SK-N-SH treated with all-trans-retinoic acid at 6 μM for 48 hours (cell line): Measurements from ENCODE around the gene MAP7D1.
"Not testable (repeated sequence)": the region's sequence is repeated elsewhere in the genome, so short reads cannot be mapped to it uniquely, and the experiment has no call there.

Experiments
- ATAC-seq: fragments of 200-7000 bp; cut with Tn5 transposase; 3 replicates; pipeline ENCODE4 v1.9.1; 2020; ENCODE audit warnings: mild to moderate bottlenecking, moderate library complexity
- ARNTL ChIP-seq: fragments of 450-650 bp; formaldehyde crosslinking; IDR thresholded peaks from 2 replicates; pipeline ENCODE4 v1.5.0; 2020; ENCODE audit warnings: low read depth, mild to moderate bottlenecking, moderate library complexity, borderline replicate concordance
- BACH2 ChIP-seq: fragments of 250-450 bp; sonication (Bioruptor Pico); IDR thresholded peaks from 2 replicates; pipeline ENCODE4 v1.9.0; 2021; ENCODE audit warnings: mild to moderate bottlenecking, borderline replicate concordance
- CSDC2 ChIP-seq: fragments of 250-450 bp; sonication (Bioruptor Pico); IDR thresholded peaks from 2 replicates; pipeline ENCODE4 v1.5.0; 2020; ENCODE audit warnings: mild to moderate bottlenecking, moderate library complexity
- ESRRG ChIP-seq: fragments of 250-450 bp; sonication (Bioruptor Pico); IDR thresholded peaks from 2 replicates; pipeline ENCODE4 v1.6.1; 2021; ENCODE audit warnings: mild to moderate bottlenecking
- GLIS3 ChIP-seq: fragments of 250-450 bp; sonication (Bioruptor Pico); IDR thresholded peaks from 2 replicates; pipeline ENCODE4 v1.5.0; 2020; ENCODE audit warnings: mild to moderate bottlenecking, moderate library complexity
- ISL1 ChIP-seq: fragments of 250-450 bp; sonication (Bioruptor Pico); IDR thresholded peaks from 2 replicates; pipeline ENCODE4 v2.1.2; 2022; ENCODE audit warnings: mild to moderate bottlenecking, moderate library complexity
- PPARA ChIP-seq: fragments of 250-450 bp; sonication (Bioruptor Pico); IDR thresholded peaks from 2 replicates; pipeline ENCODE4 v1.5.0; 2020; ENCODE audit warnings: mild to moderate bottlenecking, borderline replicate concordance
- TCF4 ChIP-seq: fragments of 250-450 bp; sonication (Bioruptor Pico); IDR thresholded peaks from 2 replicates; pipeline ENCODE4 v1.8.0; 2021; ENCODE audit warnings: mild to moderate bottlenecking, moderate library complexity, borderline replicate concordance
- TOX ChIP-seq: fragments of 250-450 bp; sonication (Bioruptor Pico); IDR thresholded peaks from 2 replicates; pipeline ENCODE4 v1.8.0; 2021; ENCODE audit warnings: mild to moderate bottlenecking, moderate library complexity, borderline replicate concordance
- ZC3H10 ChIP-seq: fragments of 250-450 bp; sonication (Bioruptor Pico); IDR thresholded peaks from 2 replicates; pipeline ENCODE4 v1.5.1; 2021; ENCODE audit warnings: mild to moderate bottlenecking, moderate library complexity
- ZFP3 ChIP-seq: fragments of 250-450 bp; sonication (Bioruptor Pico); IDR thresholded peaks from 2 replicates; pipeline ENCODE4 v1.5.0; 2020; ENCODE audit warnings: mild to moderate bottlenecking, moderate library complexity
- ZFP30 ChIP-seq: fragments of 450-650 bp; formaldehyde crosslinking; IDR thresholded peaks from 2 replicates; pipeline ENCODE4 v1.5.0; 2022; ENCODE audit warnings: mild to moderate bottlenecking, moderate library complexity
- ZNF565 ChIP-seq: fragments of 450-650 bp; formaldehyde crosslinking; conservative IDR thresholded peaks from 2 replicates; pipeline ENCODE4 v1.5.0; 2020; ENCODE audit warnings: low read depth, mild to moderate bottlenecking, moderate library complexity
- TF ChIP-seq, protein P1 (sequence below): fragments of 250-450 bp; sonication (Bioruptor Pico); IDR thresholded peaks from 2 replicates; pipeline ENCODE4 v1.8.0; 2020; ENCODE audit warnings: mild to moderate bottlenecking, moderate library complexity, borderline replicate concordance
- TF ChIP-seq, protein P2 (sequence below): fragments of 250-450 bp; sonication (Bioruptor Pico); IDR thresholded peaks from 2 replicates; pipeline ENCODE4 v1.5.0; 2020; ENCODE audit warnings: mild to moderate bottlenecking, moderate library complexity
- TF ChIP-seq, protein P3 (sequence below): fragments of 250-450 bp; sonication (Bioruptor Pico); IDR thresholded peaks from 2 replicates; pipeline ENCODE4 v1.5.1; 2021; ENCODE audit warnings: mild to moderate bottlenecking, moderate library complexity
- TF ChIP-seq, protein P4 (sequence below): fragments of 250-450 bp; sonication (Bioruptor Pico); IDR thresholded peaks from 2 replicates; pipeline ENCODE4 v1.8.0; 2021; ENCODE audit warnings: low read depth, mild to moderate bottlenecking, moderate library complexity, borderline replicate concordance
- TF ChIP-seq, protein P5 (sequence below): fragments of 250-450 bp; sonication (Bioruptor Pico); IDR thresholded peaks from 2 replicates; pipeline ENCODE4 v1.5.1; 2020; ENCODE audit warnings: low read depth, mild to moderate bottlenecking, moderate library complexity

Gene MAP7D1

DNA sequence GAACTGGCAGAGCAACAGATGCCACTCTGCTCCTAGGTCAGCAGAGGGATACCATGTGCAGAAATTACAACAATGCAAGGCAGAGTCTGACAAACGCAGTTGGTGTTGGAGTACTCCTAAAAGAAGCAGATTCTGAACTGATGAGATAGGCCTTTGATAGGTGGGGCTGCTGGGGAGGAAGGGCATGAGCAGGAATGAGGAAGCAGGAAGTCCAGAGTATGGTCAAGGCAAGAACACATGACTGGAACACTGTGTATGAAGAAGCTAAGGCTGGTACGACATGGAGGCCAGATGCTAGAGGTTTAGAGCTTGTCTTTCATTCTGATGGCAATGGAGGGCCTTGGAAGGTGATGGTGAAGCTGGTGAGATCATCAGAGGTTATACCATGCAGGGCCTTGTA is 56.8 kb downstream of the MAP7D1 start:
- no peak for TF ChIP-seq TOX
- TF ChIP-seq, protein P1, sequence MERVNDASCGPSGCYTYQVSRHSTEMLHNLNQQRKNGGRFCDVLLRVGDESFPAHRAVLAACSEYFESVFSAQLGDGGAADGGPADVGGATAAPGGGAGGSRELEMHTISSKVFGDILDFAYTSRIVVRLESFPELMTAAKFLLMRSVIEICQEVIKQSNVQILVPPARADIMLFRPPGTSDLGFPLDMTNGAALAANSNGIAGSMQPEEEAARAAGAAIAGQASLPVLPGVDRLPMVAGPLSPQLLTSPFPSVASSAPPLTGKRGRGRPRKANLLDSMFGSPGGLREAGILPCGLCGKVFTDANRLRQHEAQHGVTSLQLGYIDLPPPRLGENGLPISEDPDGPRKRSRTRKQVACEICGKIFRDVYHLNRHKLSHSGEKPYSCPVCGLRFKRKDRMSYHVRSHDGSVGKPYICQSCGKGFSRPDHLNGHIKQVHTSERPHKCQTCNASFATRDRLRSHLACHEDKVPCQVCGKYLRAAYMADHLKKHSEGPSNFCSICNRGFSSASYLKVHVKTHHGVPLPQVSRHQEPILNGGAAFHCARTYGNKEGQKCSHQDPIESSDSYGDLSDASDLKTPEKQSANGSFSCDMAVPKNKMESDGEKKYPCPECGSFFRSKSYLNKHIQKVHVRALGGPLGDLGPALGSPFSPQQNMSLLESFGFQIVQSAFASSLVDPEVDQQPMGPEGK (CRISPR knock-in tag), result no peak
- TF ChIP-seq ZFP30 (CRISPR knock-in tag), result no peak
- TF ChIP-seq ZNF565 (CRISPR knock-in tag), result no peak
- TF ChIP-seq, protein P2, sequence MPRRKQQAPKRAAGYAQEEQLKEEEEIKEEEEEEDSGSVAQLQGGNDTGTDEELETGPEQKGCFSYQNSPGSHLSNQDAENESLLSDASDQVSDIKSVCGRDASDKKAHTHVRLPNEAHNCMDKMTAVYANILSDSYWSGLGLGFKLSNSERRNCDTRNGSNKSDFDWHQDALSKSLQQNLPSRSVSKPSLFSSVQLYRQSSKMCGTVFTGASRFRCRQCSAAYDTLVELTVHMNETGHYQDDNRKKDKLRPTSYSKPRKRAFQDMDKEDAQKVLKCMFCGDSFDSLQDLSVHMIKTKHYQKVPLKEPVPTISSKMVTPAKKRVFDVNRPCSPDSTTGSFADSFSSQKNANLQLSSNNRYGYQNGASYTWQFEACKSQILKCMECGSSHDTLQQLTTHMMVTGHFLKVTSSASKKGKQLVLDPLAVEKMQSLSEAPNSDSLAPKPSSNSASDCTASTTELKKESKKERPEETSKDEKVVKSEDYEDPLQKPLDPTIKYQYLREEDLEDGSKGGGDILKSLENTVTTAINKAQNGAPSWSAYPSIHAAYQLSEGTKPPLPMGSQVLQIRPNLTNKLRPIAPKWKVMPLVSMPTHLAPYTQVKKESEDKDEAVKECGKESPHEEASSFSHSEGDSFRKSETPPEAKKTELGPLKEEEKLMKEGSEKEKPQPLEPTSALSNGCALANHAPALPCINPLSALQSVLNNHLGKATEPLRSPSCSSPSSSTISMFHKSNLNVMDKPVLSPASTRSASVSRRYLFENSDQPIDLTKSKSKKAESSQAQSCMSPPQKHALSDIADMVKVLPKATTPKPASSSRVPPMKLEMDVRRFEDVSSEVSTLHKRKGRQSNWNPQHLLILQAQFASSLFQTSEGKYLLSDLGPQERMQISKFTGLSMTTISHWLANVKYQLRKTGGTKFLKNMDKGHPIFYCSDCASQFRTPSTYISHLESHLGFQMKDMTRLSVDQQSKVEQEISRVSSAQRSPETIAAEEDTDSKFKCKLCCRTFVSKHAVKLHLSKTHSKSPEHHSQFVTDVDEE (CRISPR knock-in tag), result no peak
- no peak for TF ChIP-seq ZC3H10 (CRISPR knock-in tag)
- no peak for TF ChIP-seq ISL1 (CRISPR knock-in tag)
- TF ChIP-seq ARNTL (CRISPR knock-in tag), result no peak
- no peak for TF ChIP-seq ESRRG (CRISPR knock-in tag)
- TF ChIP-seq, protein P3, sequence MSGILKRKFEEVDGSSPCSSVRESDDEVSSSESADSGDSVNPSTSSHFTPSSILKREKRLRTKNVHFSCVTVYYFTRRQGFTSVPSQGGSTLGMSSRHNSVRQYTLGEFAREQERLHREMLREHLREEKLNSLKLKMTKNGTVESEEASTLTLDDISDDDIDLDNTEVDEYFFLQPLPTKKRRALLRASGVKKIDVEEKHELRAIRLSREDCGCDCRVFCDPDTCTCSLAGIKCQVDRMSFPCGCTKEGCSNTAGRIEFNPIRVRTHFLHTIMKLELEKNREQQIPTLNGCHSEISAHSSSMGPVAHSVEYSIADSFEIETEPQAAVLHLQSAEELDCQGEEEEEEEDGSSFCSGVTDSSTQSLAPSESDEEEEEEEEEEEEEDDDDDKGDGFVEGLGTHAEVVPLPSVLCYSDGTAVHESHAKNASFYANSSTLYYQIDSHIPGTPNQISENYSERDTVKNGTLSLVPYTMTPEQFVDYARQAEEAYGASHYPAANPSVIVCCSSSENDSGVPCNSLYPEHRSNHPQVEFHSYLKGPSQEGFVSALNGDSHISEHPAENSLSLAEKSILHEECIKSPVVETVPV (CRISPR knock-in tag), result no peak
- no peak for TF ChIP-seq ZFP3 (CRISPR knock-in tag)
- no peak for TF ChIP-seq BACH2 (CRISPR knock-in tag)
- TF ChIP-seq, all 23 proteins: peak for 0
- no peak for ATAC-seq

DNA sequence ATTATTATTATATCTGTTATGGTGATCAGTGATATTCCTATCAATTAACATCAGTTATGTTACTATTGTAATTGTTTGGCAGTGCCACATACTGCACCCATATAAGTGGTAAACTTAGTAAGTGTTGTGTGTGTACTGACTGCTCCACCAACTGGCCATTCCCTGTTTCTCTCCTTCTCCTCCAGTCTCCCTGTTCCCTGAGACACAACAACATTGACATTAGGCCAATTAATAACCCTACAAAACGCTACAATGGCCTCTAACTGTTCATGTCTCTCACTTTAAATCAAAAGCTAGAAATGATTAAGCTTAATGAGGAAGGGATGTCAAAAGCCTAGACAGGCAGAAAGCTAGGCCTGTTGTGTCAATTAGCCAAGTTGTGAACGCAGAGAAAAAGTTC is 61.7 kb downstream of the MAP7D1 start:
- TF ChIP-seq, protein P4, sequence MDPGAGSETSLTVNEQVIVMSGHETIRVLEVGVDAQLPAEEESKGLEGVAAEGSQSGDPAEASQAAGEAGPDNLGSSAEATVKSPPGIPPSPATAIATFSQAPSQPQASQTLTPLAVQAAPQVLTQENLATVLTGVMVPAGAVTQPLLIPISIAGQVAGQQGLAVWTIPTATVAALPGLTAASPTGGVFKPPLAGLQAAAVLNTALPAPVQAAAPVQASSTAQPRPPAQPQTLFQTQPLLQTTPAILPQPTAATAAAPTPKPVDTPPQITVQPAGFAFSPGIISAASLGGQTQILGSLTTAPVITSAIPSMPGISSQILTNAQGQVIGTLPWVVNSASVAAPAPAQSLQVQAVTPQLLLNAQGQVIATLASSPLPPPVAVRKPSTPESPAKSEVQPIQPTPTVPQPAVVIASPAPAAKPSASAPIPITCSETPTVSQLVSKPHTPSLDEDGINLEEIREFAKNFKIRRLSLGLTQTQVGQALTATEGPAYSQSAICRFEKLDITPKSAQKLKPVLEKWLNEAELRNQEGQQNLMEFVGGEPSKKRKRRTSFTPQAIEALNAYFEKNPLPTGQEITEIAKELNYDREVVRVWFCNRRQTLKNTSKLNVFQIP (CRISPR knock-in tag), result no peak
- TF ChIP-seq, protein P3 (CRISPR knock-in tag), result no peak
- TF ChIP-seq ZC3H10 (CRISPR knock-in tag) (no peak), TOX (no peak), CSDC2 (CRISPR knock-in tag) (no peak), TCF4 (CRISPR knock-in tag) (no peak), PPARA (CRISPR knock-in tag) (no peak), ZFP3 (CRISPR knock-in tag) (no peak), GLIS3 (no peak), ARNTL (CRISPR knock-in tag) (no peak)
- TF ChIP-seq, protein P5, sequence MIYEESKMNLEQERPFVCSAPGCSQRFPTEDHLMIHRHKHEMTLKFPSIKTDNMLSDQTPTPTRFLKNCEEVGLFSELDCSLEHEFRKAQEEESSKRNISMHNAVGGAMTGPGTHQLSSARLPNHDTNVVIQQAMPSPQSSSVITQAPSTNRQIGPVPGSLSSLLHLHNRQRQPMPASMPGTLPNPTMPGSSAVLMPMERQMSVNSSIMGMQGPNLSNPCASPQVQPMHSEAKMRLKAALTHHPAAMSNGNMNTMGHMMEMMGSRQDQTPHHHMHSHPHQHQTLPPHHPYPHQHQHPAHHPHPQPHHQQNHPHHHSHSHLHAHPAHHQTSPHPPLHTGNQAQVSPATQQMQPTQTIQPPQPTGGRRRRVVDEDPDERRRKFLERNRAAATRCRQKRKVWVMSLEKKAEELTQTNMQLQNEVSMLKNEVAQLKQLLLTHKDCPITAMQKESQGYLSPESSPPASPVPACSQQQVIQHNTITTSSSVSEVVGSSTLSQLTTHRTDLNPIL (CRISPR knock-in tag), result no peak
- TF ChIP-seq, protein P2 (CRISPR knock-in tag), result no peak
- peak; percentile 96 for ATAC-seq

DNA sequence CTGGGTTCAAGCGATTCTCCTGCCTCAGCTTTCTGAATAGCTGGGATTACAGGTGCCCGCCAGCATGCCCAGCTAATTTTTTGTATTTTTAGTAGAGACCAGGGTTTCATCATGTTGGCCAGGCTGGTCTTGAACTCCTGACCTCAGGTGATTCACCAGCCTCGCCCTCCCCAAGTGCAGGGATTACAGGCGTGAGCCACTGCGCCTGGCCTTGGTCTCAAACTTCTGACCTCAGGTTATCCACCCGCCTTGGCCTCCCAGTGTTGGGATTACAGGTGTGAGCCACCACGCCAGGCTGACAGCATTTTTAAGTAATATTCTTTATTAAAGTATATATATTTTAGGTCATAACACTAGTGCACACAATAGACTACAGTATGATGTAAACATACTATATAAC is 65.9 kb downstream of the MAP7D1 start:
- ATAC-seq, result not testable (repeated sequence)
